IMR-90 (cell line): ENCODE results near the gene PRXL2B. TPM values are rescaled to one million over a fixed set of nuclear protein-coding genes. Genes with fewer than 3 reads are reported as not detected.

ENCODE experiments used
- ATAC-seq: fragments of 200-7000 bp; cut with Tn5 transposase; 2 replicates; pipeline ENCODE4 v1.9.1; 2020; ENCODE audit warnings: low read depth, mild to moderate bottlenecking, moderate library complexity
- BruUV-seq: library from RNA; stranded (reverse); fragments of 400-500 nt; replicated peaks from 2 replicates; lab custom pipeline; 2021; lab: Mats Ljungman, UMichigan
- CTCF ChIA-PET: fragments of 300-600 bp; formaldehyde crosslinking; extraction: SDS; loops from one replicate; lab custom pipeline; 2021; ENCODE audit warnings: antibody characterized with exemption; lab: Yijun Ruan, JAX
- POLR2A ChIA-PET: fragments of 300-600 bp; sonication (Branson Sonifier 250); formaldehyde crosslinking; loops from one replicate; lab custom pipeline; 2022; ENCODE audit warnings: antibody characterized with exemption; ENCODE audit not compliant: unreplicated experiment; lab: Charles Lee
- DNase-seq: peaks from one replicate; pipeline ENCODE4 v3.0.0; 2013
- H2AFZ ChIP-seq: replicated peaks from 2 replicates; pipeline ENCODE3; 2013; ENCODE audit warnings: low read length, mild to moderate bottlenecking; ENCODE audit not compliant: poor library complexity
- H2AK5ac ChIP-seq: 2 replicates; pipeline ENCODE4 v1.6.1; 2013; ENCODE audit warnings: low read depth, low read length, inconsistent platforms
- H2AK9ac ChIP-seq: replicated peaks from 2 replicates; pipeline ENCODE3; 2013; ENCODE audit warnings: mild to moderate bottlenecking, low read depth, low read length, moderate library complexity; ENCODE audit not compliant: poor library complexity
- H2BK120ac ChIP-seq: 2 replicates; pipeline ENCODE4 v1.6.1; 2013; ENCODE audit warnings: low read depth, low read length, inconsistent platforms
- H2BK15ac ChIP-seq: 3 replicates; pipeline ENCODE4 v1.6.1; 2013; ENCODE audit warnings: low read depth, low read length, inconsistent platforms
- H2BK20ac ChIP-seq: 2 replicates; pipeline ENCODE4 v1.6.1; 2013; ENCODE audit warnings: low read depth, mild to moderate bottlenecking, inconsistent platforms, low read length, moderate library complexity
- H2BK5ac ChIP-seq: 2 replicates; pipeline ENCODE4 v1.6.1; 2013; ENCODE audit warnings: mild to moderate bottlenecking, low read depth, low read length, inconsistent platforms; ENCODE audit not compliant: poor library complexity, severe bottlenecking
- H3K14ac ChIP-seq: replicated peaks from 2 replicates; pipeline ENCODE4 v1.6.1; 2013; ENCODE audit warnings: low read depth, low read length, inconsistent platforms
- H3K18ac ChIP-seq: 2 replicates; pipeline ENCODE4 v1.6.1; 2013; ENCODE audit warnings: low read depth, low read length, control low read depth
- H3K23ac ChIP-seq: 2 replicates; pipeline ENCODE4 v1.6.1; 2013; ENCODE audit warnings: low read depth, low read length, inconsistent platforms
- H3K27ac ChIP-seq: 2 replicates; pipeline ENCODE4 v1.5.1; 2013; ENCODE audit warnings: mild to moderate bottlenecking, control low read depth, low read length; ENCODE audit not compliant: insufficient read depth
- H3K27me3 ChIP-seq: 2 replicates; pipeline ENCODE4 v1.6.1; 2013; ENCODE audit warnings: low read length; ENCODE audit not compliant: control insufficient read depth, insufficient read depth
- H3K36me3 ChIP-seq: 2 replicates; pipeline ENCODE4 v1.6.1; 2013; ENCODE audit warnings: low read length, mixed read lengths; ENCODE audit not compliant: control insufficient read depth, insufficient read depth
- H3K4ac ChIP-seq: 2 replicates; pipeline ENCODE4 v1.6.1; 2013; ENCODE audit warnings: low read depth, low read length, inconsistent platforms
- H3K4me1 ChIP-seq: 2 replicates; pipeline ENCODE4 v1.6.1; 2013; ENCODE audit warnings: low read length, mixed read lengths; ENCODE audit not compliant: control insufficient read depth, insufficient read depth
- H3K4me2 ChIP-seq: 2 replicates; pipeline ENCODE4 v1.6.1; 2013; ENCODE audit warnings: low read depth, mild to moderate bottlenecking, control low read depth, low read length, moderate library complexity
- H3K4me3 ChIP-seq: 2 replicates; pipeline ENCODE4 v1.5.1; 2013; ENCODE audit warnings: low read depth, mild to moderate bottlenecking, control low read depth, low read length, moderate library complexity; ENCODE audit not compliant: insufficient read depth
- H3K56ac ChIP-seq: 2 replicates; pipeline ENCODE4 v1.6.1; 2013; ENCODE audit warnings: low read length, inconsistent platforms; ENCODE audit not compliant: insufficient read depth; ENCODE audit errors: extremely low read depth
- H3K79me1 ChIP-seq, 2 experiments: 2 replicates each; pipeline ENCODE4 v1.6.1; 2013; ENCODE audit warnings: low read length in 2 of 2, inconsistent platforms in 1 of 2, low read depth in 1 of 2
- H3K9ac ChIP-seq: 2 replicates; pipeline ENCODE4 v1.6.1; 2013; ENCODE audit warnings: low read depth, low read length, control low read depth
- H3K9me1 ChIP-seq: 2 replicates; pipeline ENCODE4 v1.6.1; 2013; ENCODE audit warnings: low read length, inconsistent platforms; ENCODE audit not compliant: insufficient read depth
- H3K9me3 ChIP-seq: 2 replicates; pipeline ENCODE4 v1.6.1; 2013; ENCODE audit warnings: low read length; ENCODE audit not compliant: control insufficient read depth, insufficient read depth
- H4K20me1 ChIP-seq: 2 replicates; pipeline ENCODE4 v1.6.1; 2013; ENCODE audit warnings: low read length, inconsistent platforms; ENCODE audit not compliant: insufficient read depth
- H4K5ac ChIP-seq: 2 replicates; pipeline ENCODE4 v1.6.1; 2013; ENCODE audit warnings: mild to moderate bottlenecking, low read depth, low read length, control low read depth
- H4K8ac ChIP-seq, 2 experiments: 2 replicates each; pipeline ENCODE4 v1.6.1; 2013; ENCODE audit warnings: low read depth in 2 of 2, low read length in 2 of 2, control low read depth in 1 of 2, inconsistent platforms in 1 of 2
- H4K91ac ChIP-seq: 2 replicates; pipeline ENCODE4 v1.6.1; 2013; ENCODE audit warnings: low read depth, low read length, inconsistent platforms; ENCODE audit not compliant: insufficient read depth
- NFE2L2 ChIP-seq: fragments of 150-350 bp; IDR thresholded peaks from 2 replicates; pipeline ENCODE4 v1.6.1; 2016; ENCODE audit warnings: low read depth, mild to moderate bottlenecking, low read length
- POLR2A ChIP-seq: IDR thresholded peaks from 2 replicates; pipeline ENCODE4 v1.6.1; 2012; ENCODE audit warnings: mild to moderate bottlenecking, low read depth, low read length
- RAD21 ChIP-seq: IDR thresholded peaks from 2 replicates; pipeline ENCODE4 v1.6.1; 2012; ENCODE audit warnings: low read length, improper control_type of control experiment
- RFX5 ChIP-seq: IDR thresholded peaks from 2 replicates; pipeline ENCODE4 v1.8.0; 2012; ENCODE audit warnings: low read depth, mild to moderate bottlenecking, low read length, moderate library complexity
- SMC3 ChIP-seq: fragments of 150-350 bp; IDR thresholded peaks from 2 replicates; pipeline ENCODE4 v1.6.1; 2016; ENCODE audit warnings: low read depth, mild to moderate bottlenecking, antibody characterized with exemption, low read length, moderate library complexity
- WGBS, 2 experiments: methylation state at CpG; one replicate each; pipeline versions ENCODE4 v1.1.5 to v1.1.7; 2013; ENCODE audit warnings: missing lambda C conversion rate in 2 of 2; ENCODE audit not compliant: insufficient read length in 1 of 2; ENCODE audit errors: extremely low coverage in 2 of 2; 5-methylcytosine and 5-hydroxymethylcytosine counted together
- dilution Hi-C: fragments of 300-500 bp; cut with HindIII; formaldehyde crosslinking; loops from one replicate; pipeline ENCODE4 v1.14.3; 2018; ENCODE audit warnings: low sequenced_read_pairs; ENCODE audit not compliant: unreplicated experiment
- in situ Hi-C: fragments of 300-500 bp; cut with MboI; formaldehyde crosslinking; loops from 3 replicates; pipeline ENCODE4 v1.14.3; 2019; ENCODE audit warnings: low sequenced_read_pairs, inconsistent platforms, mixed read lengths
- intact Hi-C: fragments of 100-400 bp; cut with micrococcal nuclease; formaldehyde crosslinking; loops from 2 replicates; pipeline ENCODE4 v1.10.0; 2022
- polyA plus RNA-seq, 3 experiments: library from polyadenylated mRNA; depleted of rRNA; stranded (reverse); fragments of >200 nt; gene quantifications; 2 replicates each; pipeline ENCODE4 v1.2.3, GENCODE V29; 2012; ENCODE audit warnings: low replicate concordance in 1 of 3
- total RNA-seq: library from RNA; depleted of rRNA; stranded (reverse); fragments of >200 nt; gene quantifications from 2 replicates; pipeline ENCODE4 v1.2.3, GENCODE V29; 2012
- TF ChIP-seq, protein P1 (sequence below): conservative IDR thresholded peaks from 2 replicates; pipeline ENCODE4 v1.5.1; 2012; ENCODE audit warnings: mild to moderate bottlenecking, low read depth, low read length, improper control_type of control experiment

PRXL2B gene
- total and polyA plus RNA-seq, 2 of the 4 experiments (the other 2 are of a cell fraction): 10.9 to 22.3 TPM

DNA sequence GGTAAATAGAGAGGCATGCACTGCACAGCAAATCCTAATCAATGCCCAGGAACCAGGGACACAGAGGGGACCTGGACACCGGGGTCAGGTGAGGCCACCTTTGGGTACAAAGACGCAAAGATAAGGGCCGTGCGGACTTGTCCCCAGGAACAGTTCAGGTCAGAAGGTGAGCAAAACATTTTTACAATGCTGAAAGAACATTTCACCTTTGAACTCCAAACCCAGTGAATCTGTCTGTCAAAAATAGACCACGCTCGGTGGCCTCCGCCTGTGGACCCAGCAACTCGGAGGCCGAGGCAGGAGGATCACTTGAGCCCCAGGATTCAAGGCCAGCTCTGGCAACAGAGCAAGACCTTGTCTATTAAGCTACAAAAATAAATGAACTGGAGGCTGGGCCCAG is 15.2 kb upstream of the PRXL2B start:
- H3K4me1 ChIP-seq: no peaks in the 10 kb centered on the region
- no peak overlapping the region for H2BK15ac ChIP-seq
- BruUV-seq: no TSS peak
- no peaks in the 10 kb centered on the region for H3K79me1 ChIP-seq
- H3K23ac ChIP-seq: no peak overlapping the region
- no peak overlapping the region for H2AK9ac ChIP-seq
- in situ Hi-C loops: no loop called here
- WGBS, 2 experiments: no CpG with 5 or more reads among the region's 9 CpGs
- no peak overlapping the region for H3K27ac ChIP-seq
- no peaks in the 10 kb centered on the region for H3K9me1 ChIP-seq
- no peak overlapping the region for H3K18ac ChIP-seq
- no peaks in the 10 kb centered on the region for H4K20me1 ChIP-seq
- no peak overlapping the region for H4K91ac ChIP-seq
- H2BK120ac ChIP-seq: no peak overlapping the region
- no peak overlapping the region for H2BK20ac ChIP-seq
- ChIA-PET POLR2A (interaction anchor here (0.6 kb wide), 1 partner anchor 23 kb away, joined by 4 read pairs; no protein-coding TSS in a partner anchor), CTCF (no interaction called here)
- dilution Hi-C loops: no loop called here
- H4K5ac ChIP-seq: no peak overlapping the region
- H3K9me3 ChIP-seq: peaks cover 3% of the 10 kb centered on the region
- H2AK5ac ChIP-seq: no peak overlapping the region
- no peak overlapping the region for H2AFZ ChIP-seq
- H3K4ac ChIP-seq: no peak overlapping the region
- intact Hi-C loops: no loop called here
- H3K9ac ChIP-seq: no peak overlapping the region
- H3K4me2 ChIP-seq: no peak overlapping the region
- H2BK5ac ChIP-seq: no peak overlapping the region
- ATAC-seq (no peak), DNase-seq (no peak)
- H3K36me3 ChIP-seq: no peaks in the 10 kb centered on the region
- no peak overlapping the region for H3K56ac ChIP-seq
- TF ChIP-seq RFX5: no peak
- TF ChIP-seq POLR2A: no peak
- no peak for TF ChIP-seq SMC3
- TF ChIP-seq, protein P1, sequence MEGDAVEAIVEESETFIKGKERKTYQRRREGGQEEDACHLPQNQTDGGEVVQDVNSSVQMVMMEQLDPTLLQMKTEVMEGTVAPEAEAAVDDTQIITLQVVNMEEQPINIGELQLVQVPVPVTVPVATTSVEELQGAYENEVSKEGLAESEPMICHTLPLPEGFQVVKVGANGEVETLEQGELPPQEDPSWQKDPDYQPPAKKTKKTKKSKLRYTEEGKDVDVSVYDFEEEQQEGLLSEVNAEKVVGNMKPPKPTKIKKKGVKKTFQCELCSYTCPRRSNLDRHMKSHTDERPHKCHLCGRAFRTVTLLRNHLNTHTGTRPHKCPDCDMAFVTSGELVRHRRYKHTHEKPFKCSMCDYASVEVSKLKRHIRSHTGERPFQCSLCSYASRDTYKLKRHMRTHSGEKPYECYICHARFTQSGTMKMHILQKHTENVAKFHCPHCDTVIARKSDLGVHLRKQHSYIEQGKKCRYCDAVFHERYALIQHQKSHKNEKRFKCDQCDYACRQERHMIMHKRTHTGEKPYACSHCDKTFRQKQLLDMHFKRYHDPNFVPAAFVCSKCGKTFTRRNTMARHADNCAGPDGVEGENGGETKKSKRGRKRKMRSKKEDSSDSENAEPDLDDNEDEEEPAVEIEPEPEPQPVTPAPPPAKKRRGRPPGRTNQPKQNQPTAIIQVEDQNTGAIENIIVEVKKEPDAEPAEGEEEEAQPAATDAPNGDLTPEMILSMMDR: no peak
- no peak for TF ChIP-seq NFE2L2
- TF ChIP-seq RAD21: no peak
- no peak overlapping the region for H3K4me3 ChIP-seq
- H4K8ac ChIP-seq: no peak overlapping the region
- H3K14ac ChIP-seq: no peak overlapping the region
- peaks cover 28% of the 10 kb centered on the region for H3K27me3 ChIP-seq
